HCT116 (cell line): Measurements from ENCODE around the gene INPP1. TPM values are rescaled to one million over a fixed set of nuclear protein-coding genes. Genes with fewer than 3 reads are reported as not detected.

Source experiments
- ATAC-seq: fragments of 200-7000 bp; cut with Tn5 transposase; 2 replicates; pipeline ENCODE4 v1.9.1; 2020; ENCODE audit warnings: mild to moderate bottlenecking, moderate library complexity
- BruUV-seq: library from RNA; stranded (reverse); fragments of 400-500 nt; replicated peaks from 2 replicates; lab custom pipeline; 2021; lab: Mats Ljungman, UMichigan
- CTCF ChIA-PET: fragments of 300-600 bp; sonication (Branson Sonifier 250); formaldehyde crosslinking; loops from one replicate; lab custom pipeline; 2021; ENCODE audit warnings: antibody characterized with exemption; lab: Charles Lee
- POLR2A ChIA-PET: fragments of 300-600, 350-600 bp; sonication (Branson Sonifier 250); formaldehyde crosslinking; loops from one replicate; lab custom pipeline; 2021; ENCODE audit warnings: antibody characterized with exemption; lab: Charles Lee
- RAD21 ChIA-PET, 2 experiments: fragments of 300-600 bp; sonication (Branson Sonifier 250); formaldehyde crosslinking; loops; one replicate each; lab custom pipeline; 2023; ENCODE audit warnings: low total read pairs in 2 of 2; ENCODE audit not compliant: uncharacterized antibody in 2 of 2, unreplicated experiment in 2 of 2, low non-redundant PET in 1 of 2; lab: Charles Lee
- DNase-seq: peaks from one replicate; pipeline ENCODE4 v3.0.0-alpha.2; 2010; ENCODE audit warnings: low read depth, low spot score
- H2AFZ ChIP-seq: fragments of 200-600 bp; shearing (Covaris generic), sonication (generic); 2 replicates; pipeline ENCODE4 v1.6.1; 2017; ENCODE audit warnings: low read depth, mixed run types, mixed read lengths, antibody characterized with exemption, low read length; ENCODE audit not compliant: poor library complexity, severe bottlenecking
- H3K27ac ChIP-seq: 2 replicates; pipeline ENCODE4 v1.5.1; 2012; ENCODE audit warnings: low read depth, low read length
- H3K27me3 ChIP-seq: fragments of 200-600 bp; sonication (generic); 2 replicates; pipeline ENCODE4 v1.6.1; 2016; ENCODE audit warnings: mixed run types, low read length, mixed read lengths; ENCODE audit not compliant: insufficient read depth
- H3K36me3 ChIP-seq, 2 experiments: fragments of 200-500 bp in 1 of 2; fragments of 200-600 bp in 1 of 2; sonication (Bioruptor generic) in 1 of 2; sonication (generic) in 1 of 2; 2 replicates each; pipeline versions ENCODE4 v1.5.1 to v1.6.1; 2014 to 2016; ENCODE audit warnings: low read length in 2 of 2, inconsistent platforms in 1 of 2, mixed read lengths in 1 of 2, mixed run types in 1 of 2; ENCODE audit not compliant: insufficient read depth in 2 of 2, control insufficient read depth in 1 of 2
- H3K4me1 ChIP-seq, 2 experiments: fragments of 200-600 bp in 1 of 2; sonication (generic) in 1 of 2; 2 replicates each; pipeline versions ENCODE4 v1.5.1 to v1.6.1; 2012 to 2017; ENCODE audit warnings: low read length in 2 of 2, inconsistent platforms in 1 of 2, mild to moderate bottlenecking in 1 of 2, mixed read lengths in 1 of 2, mixed run types in 1 of 2, moderate library complexity in 1 of 2; ENCODE audit not compliant: insufficient read depth in 2 of 2, control insufficient read depth in 1 of 2
- H3K4me2 ChIP-seq: fragments of 200-600 bp; sonication (generic); 2 replicates; pipeline ENCODE4 v1.6.1; 2017; ENCODE audit warnings: mixed run types, low read length, mixed read lengths
- H3K4me3 ChIP-seq, 2 experiments: fragments of 200-600 bp in 1 of 2; sonication (generic) in 1 of 2; replicated peaks in 1 of 2; 2 replicates each; pipeline ENCODE4 v1.5.1; 2011 to 2016; ENCODE audit warnings: low read length in 2 of 2, control low read depth in 1 of 2, low read depth in 1 of 2, mild to moderate bottlenecking in 1 of 2, mixed read lengths in 1 of 2, mixed run types in 1 of 2
- H3K79me2 ChIP-seq: fragments of 200-600 bp; sonication (generic); 2 replicates; pipeline ENCODE4 v1.6.1; 2017; ENCODE audit warnings: mild to moderate bottlenecking, mixed run types, low read length, moderate library complexity, mixed read lengths; ENCODE audit not compliant: insufficient read depth
- H3K9ac ChIP-seq: fragments of 200-600 bp; sonication (generic); 2 replicates; pipeline ENCODE4 v1.6.1; 2016; ENCODE audit warnings: low read length, mixed read lengths
- H3K9me2 ChIP-seq: fragments of 200-600 bp; sonication (generic), shearing (Covaris generic); 2 replicates; pipeline ENCODE4 v1.6.1; 2017; ENCODE audit warnings: mixed run types, mild to moderate bottlenecking, moderate library complexity; ENCODE audit not compliant: insufficient read depth
- H3K9me3 ChIP-seq, 2 experiments: fragments of 200-500 bp in 1 of 2; fragments of 200-600 bp in 1 of 2; sonication (Bioruptor generic) in 1 of 2; sonication (generic) in 1 of 2; 2 replicates each; pipeline ENCODE4 v1.6.1; 2014 to 2017; ENCODE audit warnings: low read length in 2 of 2, mixed read lengths in 2 of 2, inconsistent platforms in 1 of 2, low read depth in 1 of 2, mild to moderate bottlenecking in 1 of 2, mixed run types in 1 of 2, moderate library complexity in 1 of 2; ENCODE audit not compliant: control insufficient read depth in 1 of 2, insufficient read depth in 1 of 2
- H4K20me1 ChIP-seq: fragments of 200-600 bp; sonication (generic), shearing (Covaris generic); 2 replicates; pipeline ENCODE4 v1.6.1; 2017; ENCODE audit warnings: mixed run types, mild to moderate bottlenecking, moderate library complexity; ENCODE audit not compliant: insufficient read depth
- CBX3 ChIP-seq: IDR thresholded peaks from 2 replicates; pipeline ENCODE4 v1.6.1; 2012; ENCODE audit warnings: low read depth
- CTCF ChIP-seq, 3 experiments: fragments of 200-600 bp in 1 of 3; sonication (generic) in 1 of 3; IDR thresholded peaks in 2 of 3; conservative IDR thresholded peaks in 1 of 3; 2 replicates each; pipeline ENCODE4 v1.5.1; 2012 to 2017; ENCODE audit warnings: low read depth in 2 of 3, low read length in 2 of 3, antibody characterized with exemption in 1 of 3, borderline replicate concordance in 1 of 3, control low read depth in 1 of 3, mild to moderate bottlenecking in 1 of 3, mixed read lengths in 1 of 3, mixed run types in 1 of 3, moderate library complexity in 1 of 3; ENCODE audit not compliant: insufficient read depth in 1 of 3
- EGR1 ChIP-seq: IDR thresholded peaks from 2 replicates; pipeline ENCODE4 v1.6.1; 2012; ENCODE audit warnings: low read depth
- ELF1 ChIP-seq: IDR thresholded peaks from 2 replicates; pipeline ENCODE4 v1.6.1; 2012; ENCODE audit warnings: low read depth, borderline replicate concordance
- EZH2phosphoT487 ChIP-seq: fragments of 200-600 bp; IDR thresholded peaks from 2 replicates; pipeline ENCODE4 v1.6.1; 2018; ENCODE audit warnings: antibody characterized with exemption, borderline replicate concordance
- FOSL1 ChIP-seq: IDR thresholded peaks from 2 replicates; pipeline ENCODE4 v1.6.1; 2012; ENCODE audit warnings: low read depth
- JUND ChIP-seq: IDR thresholded peaks from 2 replicates; pipeline ENCODE4 v1.6.1; 2012
- POLR2A ChIP-seq: IDR thresholded peaks from 2 replicates; pipeline ENCODE4 v1.7.0; 2011; ENCODE audit warnings: borderline replicate concordance; ENCODE audit not compliant: insufficient read depth, insufficient read length; ENCODE audit errors: extremely low read depth
- RAD21 ChIP-seq: IDR thresholded peaks from 2 replicates; pipeline ENCODE4 v1.6.1; 2012; ENCODE audit warnings: low read depth, mild to moderate bottlenecking
- SIN3A ChIP-seq: IDR thresholded peaks from 2 replicates; pipeline ENCODE4 v1.6.1; 2012; ENCODE audit warnings: low read depth
- SP1 ChIP-seq: IDR thresholded peaks from 2 replicates; pipeline ENCODE4 v1.6.1; 2012; ENCODE audit warnings: low read depth
- TCF7L2 ChIP-seq: IDR thresholded peaks from 2 replicates; pipeline ENCODE4 v1.7.0; 2011; ENCODE audit warnings: borderline replicate concordance, inconsistent platforms; ENCODE audit not compliant: insufficient read depth, insufficient read length; ENCODE audit errors: extremely low read depth
- YY1 ChIP-seq: IDR thresholded peaks from 2 replicates; pipeline ENCODE4 v1.6.1; 2011; ENCODE audit warnings: low read length, low read depth, moderate library complexity, mild to moderate bottlenecking; ENCODE audit not compliant: insufficient replicate concordance; ENCODE audit errors: extremely low read depth
- ZBTB33 ChIP-seq: IDR thresholded peaks from 2 replicates; pipeline ENCODE4 v1.6.1; 2011; ENCODE audit warnings: mild to moderate bottlenecking, low read length, moderate library complexity; ENCODE audit not compliant: insufficient replicate concordance; ENCODE audit errors: extremely low read depth
- ZNF274 ChIP-seq: fragments of 200-500 bp; sonication (Bioruptor generic); IDR thresholded peaks from 2 replicates; pipeline ENCODE4 v1.6.1; 2014; ENCODE audit warnings: mild to moderate bottlenecking, low read depth, low read length, inconsistent platforms
- intact Hi-C: fragments of 100-400 bp; cut with micrococcal nuclease; formaldehyde crosslinking; loops from 2 replicates; pipeline ENCODE4 v1.10.0; 2022
- total RNA-seq: library from RNA; stranded (reverse); gene quantifications from one replicate; pipeline ENCODE4 v1.2.1, GENCODE V29; 2021; ENCODE audit not compliant: unreplicated experiment

The INPP1 gene
- total RNA-seq, 1 experiment from 2014 or later, result 19.6 TPM

DNA sequence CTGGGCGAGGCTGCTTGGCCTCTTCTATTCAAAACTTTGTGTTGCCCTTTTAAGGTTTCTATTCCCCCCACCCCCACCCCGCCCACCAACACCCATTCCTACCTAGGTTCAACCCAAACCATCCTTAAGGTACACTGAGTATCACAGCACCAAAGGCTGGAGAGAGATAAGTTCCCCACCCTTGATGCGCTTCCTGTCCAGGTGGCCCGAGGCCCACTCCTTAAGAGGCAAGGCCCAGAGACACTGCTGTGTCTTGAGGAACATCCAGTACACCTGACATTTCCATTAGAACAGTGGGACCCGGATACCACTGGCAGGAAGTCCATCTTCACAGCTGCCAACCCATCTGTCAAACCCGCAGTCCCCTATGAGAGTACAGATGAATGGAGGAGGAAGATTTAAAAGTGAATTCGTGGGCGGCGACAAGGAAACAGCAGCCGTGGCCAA, 277 bp upstream of the INPP1 start:
- TF ChIP-seq CBX3 (peak; percentile 23; the same call in 1 of the 2 replicates), EGR1 (peak; percentile 55), EZH2phosphoT487 (no peak)
- ChIA-PET POLR2A (interaction anchor here (1.3 kb wide), 1 partner anchor 24 kb away, joined by 5 read pairs; the partner anchor contains the start of gene HIBCH), CTCF (interaction anchor here (1.1 kb wide), 1 partner anchor 9 kb away, joined by 3 read pairs; no protein-coding TSS in a partner anchor), RAD21 (no interaction called here)
- Histone ChIP-seq H3K9me2 (no peaks in the 10 kb centered on the region), H3K4me3 (peak overlapping the region; percentile 58 to 70), H3K9me3 (no peaks in the 10 kb centered on the region), H3K27me3 (no peaks in the 10 kb centered on the region), H2AFZ (no peak overlapping the region), H3K79me2 (peaks cover 25% of the 10 kb centered on the region), H3K4me2 (peak overlapping the region; percentile 72), H3K9ac (peak overlapping the region; percentile 70), H3K27ac (peak overlapping the region; percentile 78), H3K4me1 (peaks cover 19 to 39% of the 10 kb centered on the region in 2 experiments; a peak in 3 of 4 replicates), H4K20me1 (no peaks in the 10 kb centered on the region), H3K36me3 (no peaks in the 10 kb centered on the region)
- intact Hi-C loops, result no loop called here
- peak; percentile 34 for ATAC-seq
- no TSS peak for BruUV-seq
- no peak for DNase-seq

GRCh38 chr2:190344276-190344827, 963 bp downstream of the INPP1 start:
- POLR2A ChIA-PET, result interaction anchor here (0.5 to 1.3 kb wide), 2 partner anchors 15 to 25 kb away, joined by 5 read pairs; partner anchors contain the start of gene HIBCH
- Histone ChIP-seq H3K9me2 (no peaks in the 10 kb centered on the region), H3K9me3 (no peaks in the 10 kb centered on the region), H3K79me2 (peaks cover 25% of the 10 kb centered on the region), H3K36me3 (no peaks in the 10 kb centered on the region), H4K20me1 (no peaks in the 10 kb centered on the region), H3K27ac (peak overlapping the region; percentile 78), H3K27me3 (no peaks in the 10 kb centered on the region), H3K9ac (peak overlapping the region; percentile 70), H3K4me3 (peak overlapping the region; percentile 58 to 70), H2AFZ (no peak overlapping the region), H3K4me1 (peaks cover 19 to 39% of the 10 kb centered on the region in 2 experiments; a peak in 3 of 4 replicates), H3K4me2 (peak overlapping the region; percentile 72)
- ATAC-seq (peak; percentile 70), DNase-seq (no peak)
- CTCF ChIA-PET, result interaction anchor here (0.8 to 2.0 kb wide), 4 partner anchors 10 to 336 kb away, joined by 3 to 4 read pairs (median 3); partner anchors contain the start of gene HIBCH
- no peak for TF ChIP-seq TCF7L2
- TF ChIP-seq YY1, result peak; percentile 6
- peak; percentile 28 to 48 (median 44); a peak in 5 of 6 replicates for TF ChIP-seq CTCF (IDR thresholded peaks at IDR 0.05 in 2 of 3, conservative IDR thresholded peaks at IDR 0.05 in 1 of 3; ENCODE audit: borderline replicate concordance in 1 of 3, insufficient read depth in 1 of 3, low read depth in 2 of 3, low read length in 2 of 3)
- no peak for TF ChIP-seq ZBTB33
- TF ChIP-seq EGR1, result no peak
- no peak for TF ChIP-seq JUND
- TF ChIP-seq ZNF274, result no peak
- TF ChIP-seq ELF1, result no peak
- TF ChIP-seq POLR2A, result no peak
- no peak for TF ChIP-seq SP1
- TF ChIP-seq SIN3A, result peak; percentile 74
- no peak for TF ChIP-seq EZH2phosphoT487
- no peak for TF ChIP-seq FOSL1
- TF ChIP-seq RAD21, result peak; percentile 50
- RAD21 ChIA-PET, result no interaction called here
- intact Hi-C loops, result no loop called here
- no TSS peak for BruUV-seq
